ENCODE results near the gene RPTOR. TPM values are rescaled to one million over a fixed set of nuclear protein-coding genes. Genes with fewer than 3 reads are reported as not detected.

Gene RPTOR
- total and polyA plus RNA-seq, 10 of the 15 experiments (the other 5 are each of a cell fraction or from before 2014, with no cell fraction given): 0.18 to 32.1 (median 7.8) TPM

GRCh38 chr17:80795090-80795580, 250.5 kb downstream of the RPTOR start:
- H3K79me2 ChIP-seq (ENCODE audit: control insufficient read depth, insufficient read depth, low read length): no peaks in the 10 kb centered on the region; the same call in 1 of the 2 replicates
- SMC1A ChIA-PET (ENCODE audit: uncharacterized antibody, unreplicated experiment): no interaction called here
- RAD21 ChIA-PET (ENCODE audit: unreplicated experiment): no interaction called here
- WGBS (ENCODE audit: insufficient coverage, insufficient replicate concordance, low lambda C conversion rate, missing lambda C conversion rate): 93% methylated on average over 12 of the region's 12 CpGs
- intact Hi-C loops (cut with micrococcal nuclease; ENCODE audit: unreplicated experiment) (no loop called here), in situ Hi-C loops (cut with MboI) (no loop called here)
- no peaks in the 10 kb centered on the region for H4K20me1 ChIP-seq (ENCODE audit: control insufficient read depth, insufficient read depth)
- H3K9me3 ChIP-seq (replicated peaks; ENCODE audit: control insufficient read depth, insufficient read depth, low read length): no peaks in the 10 kb centered on the region
- TF ChIP-seq SRF (IDR thresholded peaks at IDR 0.05; ENCODE audit: low read depth in 2 of 2, low read length in 2 of 2) (no peak), TARDBP (IDR thresholded peaks at IDR 0.05; ENCODE audit: borderline replicate concordance) (no peak), NR2F1 (conservative IDR thresholded peaks at IDR 0.05) (no peak), FOS (IDR thresholded peaks at IDR 0.05; ENCODE audit: borderline replicate concordance, extremely low read depth, insufficient read length) (no peak), ZNF622 (IDR thresholded peaks at IDR 0.05) (no peak), CBX3 (IDR thresholded peaks at IDR 0.05; ENCODE audit: borderline replicate concordance, low read depth) (no peak), PAX5 (IDR thresholded peaks at IDR 0.05; ENCODE audit: borderline replicate concordance, low read depth, low read length) (no peak), HDGF (IDR thresholded peaks at IDR 0.05) (no peak), EED (IDR thresholded peaks at IDR 0.05; ENCODE audit: low read depth) (no peak), CHD1 (IDR thresholded peaks at IDR 0.05; ENCODE audit: low read depth, low read length) (no peak), RFX5 (IDR thresholded peaks at IDR 0.05; ENCODE audit: low read depth, low read length) (no peak)
- ATAC-seq (no peak), DNase-seq (ENCODE audit: low read depth, low spot score) (no peak), FAIRE-seq (no peak)
- H3K4me1 ChIP-seq (ENCODE audit: control insufficient read depth, insufficient read depth, low read length): peaks cover 21% of the 10 kb centered on the region
- H3K27me3 ChIP-seq (replicated peaks in 1 of 2; ENCODE audit: control insufficient read depth in 2 of 2, insufficient read depth in 2 of 2, low read length in 1 of 2): no peaks in the 10 kb centered on the region
- POLR2A ChIA-PET: no interaction called here
- H3K27ac ChIP-seq (ENCODE audit: control insufficient read depth, insufficient read depth): no peak overlapping the region
- H3K4me2 ChIP-seq (ENCODE audit: control insufficient read depth, insufficient read depth): no peak overlapping the region
- H3K9ac ChIP-seq (ENCODE audit: control insufficient read depth, insufficient read depth, low read length): no peak overlapping the region
- peaks cover 4 to 7% of the 10 kb centered on the region in 2 experiments; a peak in 3 of 4 replicates for H3K36me3 ChIP-seq (ENCODE audit: control insufficient read depth in 2 of 2, insufficient read depth in 2 of 2, low read length in 1 of 2)
- no TSS peak for BruUV-seq (replicated peaks)
- CTCF ChIA-PET: interaction anchor here (0.6 kb wide), 1 partner anchor 89 kb away, joined by 3 read pairs; no protein-coding TSS in a partner anchor
- no peak overlapping the region for H3K4me3 ChIP-seq
- no peak overlapping the region for H2AFZ ChIP-seq (ENCODE audit: control insufficient read depth, low read depth, low read length)
